GM21723 (cell line): ENCODE results near the gene CLCN7.

ENCODE experiments used
- ATAC-seq: cut with Tn5 transposase; IDR thresholded peaks from one replicate; pipeline ENCODE4 v1.9.1; 2021; ENCODE audit warnings: mild to moderate bottlenecking, moderate library complexity; ENCODE audit not compliant: unreplicated experiment

The CLCN7 gene

GRCh38 chr16:1474796-1475551 is at the start of gene CLCN7:
TSS of gene CLCN7 (minus strand) at chr16:1475028. CDS start at chr16:1474974, 54 bp downstream.
- peak; percentile 79 for ATAC-seq

GRCh38 chr16:1524366-1524765 is 49.5 kb upstream of the CLCN7 start:
- no peak for ATAC-seq

- no peak for ATAC-seq
Measured at GRCh38 chr16:1523581-1524245, 48.9 kb upstream of the CLCN7 start.

- ATAC-seq = no peak
Measured at GRCh38 chr16:1520461-1520860, 45.6 kb upstream of the CLCN7 start.

- no peak for ATAC-seq
Measured at GRCh38 chr16:1519831-1520230, 45.0 kb upstream of the CLCN7 start.

GRCh38 chr16:1518626-1519135 is 43.9 kb upstream of the CLCN7 start:
- ATAC-seq = no peak

GRCh38 chr16:1514507-1514906 is 39.7 kb upstream of the CLCN7 start:
- ATAC-seq = no peak

GRCh38 chr16:1512774-1513173 is 37.9 kb upstream of the CLCN7 start:
- ATAC-seq = no peak

- no peak for ATAC-seq
Measured at GRCh38 chr16:1511662-1512569, 37.1 kb upstream of the CLCN7 start.

- no peak for ATAC-seq
Measured at GRCh38 chr16:1510941-1511351, 36.1 kb upstream of the CLCN7 start.

GRCh38 chr16:1510272-1510671 is 35.4 kb upstream of the CLCN7 start:
- no peak for ATAC-seq

- ATAC-seq = no peak
Measured at GRCh38 chr16:1509307-1510221, 34.7 kb upstream of the CLCN7 start.

- ATAC-seq = no peak
Measured at GRCh38 chr16:1508494-1509187, 33.8 kb upstream of the CLCN7 start.

- ATAC-seq = no peak
Measured at GRCh38 chr16:1506494-1507213, 31.8 kb upstream of the CLCN7 start.

GRCh38 chr16:1505912-1506311 is 31.1 kb upstream of the CLCN7 start:
- ATAC-seq = no peak

GRCh38 chr16:1505073-1505844 is 30.4 kb upstream of the CLCN7 start:
- no peak for ATAC-seq

GRCh38 chr16:1503110-1503955 is 28.5 kb upstream of the CLCN7 start:
- ATAC-seq = no peak
